GM18502 (cell line): ENCODE results near the gene HADHA.

Experiments
- ATAC-seq: cut with Tn5 transposase; IDR thresholded peaks from one replicate; pipeline ENCODE4 v1.9.1; 2021; ENCODE audit warnings: mild to moderate bottlenecking; ENCODE audit not compliant: unreplicated experiment, poor library complexity

The HADHA gene

GRCh38 chr2:26195040-26195984 lies 49.1 kb downstream of the HADHA start:
- ATAC-seq, result no peak

- no peak for ATAC-seq
Measured at GRCh38 chr2:26193578-26194231, 50.7 kb downstream of the HADHA start.

- ATAC-seq, result no peak
Measured at GRCh38 chr2:26191316-26192159, 52.9 kb downstream of the HADHA start.

GRCh38 chr2:26190369-26190768 lies 54.1 kb downstream of the HADHA start:
- no peak for ATAC-seq

- no peak for ATAC-seq
Measured at GRCh38 chr2:26189751-26190150, 54.7 kb downstream of the HADHA start.

GRCh38 chr2:26189123-26189522 lies 55.3 kb downstream of the HADHA start:
- ATAC-seq, result no peak

GRCh38 chr2:26187537-26188104 lies 56.8 kb downstream of the HADHA start:
- no peak for ATAC-seq

GRCh38 chr2:26187114-26187513 lies 57.3 kb downstream of the HADHA start:
- ATAC-seq, result no peak

- ATAC-seq, result no peak
Measured at GRCh38 chr2:26185954-26186770, 58.3 kb downstream of the HADHA start.

- no peak for ATAC-seq
Measured at GRCh38 chr2:26185304-26185928, 59.0 kb downstream of the HADHA start.

GRCh38 chr2:26184555-26185303 lies 59.7 kb downstream of the HADHA start:
- ATAC-seq, result peak; percentile 86

GRCh38 chr2:26184121-26184520 lies 60.3 kb downstream of the HADHA start:
- ATAC-seq, result no peak

- ATAC-seq, result no peak
Measured at GRCh38 chr2:26182887-26183630, 61.4 kb downstream of the HADHA start.

GRCh38 chr2:26182441-26182840 lies 62.0 kb downstream of the HADHA start:
- no peak for ATAC-seq

- ATAC-seq, result no peak
Measured at GRCh38 chr2:26179446-26179913, 65.0 kb downstream of the HADHA start.

- ATAC-seq, result no peak
Measured at GRCh38 chr2:26178746-26179436, 65.5 kb downstream of the HADHA start.

- ATAC-seq, result no peak
Measured at GRCh38 chr2:26178246-26178645, 66.2 kb downstream of the HADHA start.
